Sciatic nerve (tissue), 2 donors: ENCODE measurements around the gene GAA. TPM values are rescaled to one million over a fixed set of nuclear protein-coding genes. Genes with fewer than 3 reads are reported as not detected.
A peak's percentile ranks its signal among the peaks of the same experiment; 100 is the strongest.

Source experiments
- ATAC-seq: fragments of 200-7000 bp; cut with Tn5 transposase; one replicate; pipeline ENCODE4 v1.9.1; 2020; ENCODE audit warnings: mild to moderate bottlenecking, moderate library complexity
- DNase-seq: peaks from one replicate; pipeline ENCODE4 v3.0.0-alpha.2; 2020; ENCODE audit warnings: low spot score
- intact Hi-C: fragments of 100-400 bp; cut with DNase I; formaldehyde crosslinking; loops from one replicate; pipeline ENCODE4 v1.14.2; 2022
- total RNA-seq: library from RNA; stranded (reverse); fragmentation: NEBNext Ultra II Directional; extraction: Animal tissue kit (Norgen Biotek cat#: 25700); gene quantifications from one replicate; pipeline ENCODE4 v1.2.1, GENCODE V29; 2021
- donor health status: DM: no; HTN: no; CAD: no.
- donor health status: DM: no; HTN: no; CAD: no.

Gene GAA
- total RNA-seq, 1 donor from 2014 or later, result 60.7 TPM

DNA sequence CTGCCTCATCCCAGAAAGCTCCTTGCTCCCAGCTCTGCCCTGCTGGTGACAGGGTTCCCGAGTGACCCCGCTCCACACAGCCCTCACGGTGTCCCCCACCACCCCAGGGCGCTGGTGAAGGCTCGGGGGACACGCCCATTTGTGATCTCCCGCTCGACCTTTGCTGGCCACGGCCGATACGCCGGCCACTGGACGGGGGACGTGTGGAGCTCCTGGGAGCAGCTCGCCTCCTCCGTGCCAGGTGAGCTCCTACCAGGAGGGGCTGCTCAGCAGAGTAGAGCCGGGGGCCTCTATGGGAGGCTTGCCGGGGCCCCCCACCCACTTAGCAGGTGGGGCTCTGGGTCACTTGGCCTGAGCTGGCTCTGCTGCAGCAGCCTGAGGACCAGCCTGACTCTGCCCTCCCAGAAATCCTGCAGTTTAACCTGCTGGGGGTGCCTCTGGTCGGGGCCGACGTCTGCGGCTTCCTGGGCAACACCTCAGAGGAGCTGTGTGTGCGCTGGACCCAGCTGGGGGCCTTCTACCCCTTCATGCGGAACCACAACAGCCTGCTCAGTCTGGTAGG lies 11.2 kb downstream of the GAA start:
- intact Hi-C loops, result no loop called here
- DNase-seq, result no peak
- no peak for ATAC-seq

DNA sequence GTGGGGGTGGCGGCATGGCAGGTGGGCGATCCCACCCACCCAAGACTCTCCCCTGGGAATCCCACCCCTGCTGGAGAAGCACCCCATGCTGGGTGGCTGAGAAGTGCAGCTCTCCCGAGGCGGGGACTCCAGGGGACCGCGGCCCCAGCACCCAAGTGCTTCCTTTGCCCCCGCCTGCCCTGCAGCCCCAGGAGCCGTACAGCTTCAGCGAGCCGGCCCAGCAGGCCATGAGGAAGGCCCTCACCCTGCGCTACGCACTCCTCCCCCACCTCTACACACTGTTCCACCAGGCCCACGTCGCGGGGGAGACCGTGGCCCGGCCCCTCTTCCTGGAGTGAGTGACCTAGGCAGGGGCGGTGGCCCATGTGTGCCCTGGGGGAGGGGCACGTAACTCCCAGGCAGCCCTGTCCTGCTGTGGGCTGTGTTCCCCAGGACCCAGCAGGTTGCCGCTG lies 11.7 kb downstream of the GAA start:
- intact Hi-C loops, result no loop called here
- DNase-seq (no peak), ATAC-seq (no peak)

DNA sequence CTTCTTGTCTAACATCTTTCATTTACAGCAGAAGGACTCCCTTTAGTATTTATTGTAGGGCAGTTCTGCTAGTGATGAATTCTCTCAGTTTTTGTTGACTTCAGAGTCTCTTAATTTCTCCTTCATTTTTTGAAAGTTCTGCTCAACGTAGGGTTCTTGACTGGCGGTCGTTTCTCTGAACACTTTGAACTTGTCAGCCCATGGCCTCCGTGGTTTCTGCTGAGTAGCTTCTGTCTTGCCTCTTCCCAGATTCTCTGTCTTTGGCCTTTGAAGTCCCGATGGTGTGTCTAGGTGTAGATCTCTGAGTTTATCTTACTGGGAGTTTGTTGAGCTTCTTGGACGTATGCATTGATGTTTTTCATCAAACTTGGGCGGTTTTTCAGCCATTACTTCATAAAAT lies 13.4 kb downstream of the GAA start:
- no peak for ATAC-seq
- DNase-seq, result peak; percentile 4

DNA sequence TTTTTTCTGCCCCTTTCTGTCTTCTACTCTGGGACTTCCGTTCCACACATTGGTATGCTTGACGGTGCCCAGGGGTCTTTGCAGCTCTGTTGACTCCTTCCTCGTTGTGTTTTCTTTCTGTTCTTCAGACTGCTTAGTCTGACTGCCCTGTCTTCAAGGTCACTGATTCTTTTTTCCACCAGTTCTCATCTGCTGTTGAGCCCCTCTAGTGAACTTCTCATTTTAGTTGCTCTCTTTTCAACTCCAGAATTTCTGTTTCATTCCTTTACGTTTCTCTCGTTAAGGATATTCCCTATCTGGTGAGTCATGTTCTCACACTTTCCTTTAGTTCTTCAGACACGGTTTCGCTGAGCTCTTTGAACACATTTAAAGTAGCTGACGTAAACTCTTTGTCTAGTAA lies 13.8 kb downstream of the GAA start:
- ATAC-seq (no peak), DNase-seq (peak; percentile 13)
- intact Hi-C loops, result no loop called here

More for the DNA sequence above, 13.4 kb downstream of the GAA start:
- intact Hi-C loops, result no loop called here

DNA sequence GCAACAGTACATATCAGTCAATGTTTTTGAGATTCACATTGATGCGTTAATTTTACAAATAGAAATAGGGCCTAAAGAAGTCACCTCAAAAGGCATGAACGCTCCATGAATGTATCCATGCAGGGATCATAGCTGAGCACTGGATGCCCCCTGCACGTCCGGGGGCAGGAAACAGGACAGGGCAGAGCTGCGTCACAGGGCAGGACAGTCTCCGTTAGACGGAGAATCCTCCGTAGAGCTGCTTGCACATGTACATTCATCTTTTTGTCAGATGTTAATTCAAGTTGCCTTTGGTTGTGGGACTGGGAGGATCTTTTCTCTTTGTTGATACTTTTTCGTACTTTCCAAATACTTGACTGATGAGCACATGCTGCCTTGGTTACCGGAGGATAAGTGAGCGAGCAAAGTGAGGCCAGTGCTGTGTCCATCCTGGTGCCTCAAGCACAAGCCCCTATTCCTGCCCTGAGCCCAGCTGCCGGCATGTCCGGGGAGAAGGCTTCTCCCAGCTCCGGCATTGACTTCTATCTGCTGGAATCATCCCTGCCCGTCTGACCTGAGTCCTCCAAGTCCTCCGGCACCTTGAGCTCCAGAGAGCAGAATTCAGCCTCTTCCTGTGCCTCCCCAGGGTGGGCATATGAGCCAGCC lies 15.0 kb downstream of the GAA start:
- no peak for ATAC-seq
- DNase-seq, result peak; percentile 38
- intact Hi-C loops, result no loop called here

DNA sequence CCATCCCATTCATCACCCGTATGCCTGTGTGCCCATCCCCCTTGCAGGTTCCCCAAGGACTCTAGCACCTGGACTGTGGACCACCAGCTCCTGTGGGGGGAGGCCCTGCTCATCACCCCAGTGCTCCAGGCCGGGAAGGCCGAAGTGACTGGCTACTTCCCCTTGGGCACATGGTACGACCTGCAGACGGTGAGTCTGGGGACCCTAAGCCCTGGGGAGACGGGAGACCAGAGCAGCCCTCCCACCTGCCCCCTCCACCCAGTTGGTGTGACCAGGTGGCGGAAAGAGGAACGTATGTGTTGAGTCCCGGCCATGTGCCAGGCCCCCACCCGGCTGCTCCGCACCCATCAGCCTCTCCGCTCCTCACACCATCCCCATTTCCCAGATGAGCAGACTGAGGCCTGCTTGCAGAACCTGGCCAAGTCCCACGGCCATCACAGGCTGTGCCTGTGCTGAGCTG lies 15.6 kb downstream of the GAA start:
- peak; percentile 44 for DNase-seq
- intact Hi-C loops, result no loop called here
- ATAC-seq, result no peak

DNA sequence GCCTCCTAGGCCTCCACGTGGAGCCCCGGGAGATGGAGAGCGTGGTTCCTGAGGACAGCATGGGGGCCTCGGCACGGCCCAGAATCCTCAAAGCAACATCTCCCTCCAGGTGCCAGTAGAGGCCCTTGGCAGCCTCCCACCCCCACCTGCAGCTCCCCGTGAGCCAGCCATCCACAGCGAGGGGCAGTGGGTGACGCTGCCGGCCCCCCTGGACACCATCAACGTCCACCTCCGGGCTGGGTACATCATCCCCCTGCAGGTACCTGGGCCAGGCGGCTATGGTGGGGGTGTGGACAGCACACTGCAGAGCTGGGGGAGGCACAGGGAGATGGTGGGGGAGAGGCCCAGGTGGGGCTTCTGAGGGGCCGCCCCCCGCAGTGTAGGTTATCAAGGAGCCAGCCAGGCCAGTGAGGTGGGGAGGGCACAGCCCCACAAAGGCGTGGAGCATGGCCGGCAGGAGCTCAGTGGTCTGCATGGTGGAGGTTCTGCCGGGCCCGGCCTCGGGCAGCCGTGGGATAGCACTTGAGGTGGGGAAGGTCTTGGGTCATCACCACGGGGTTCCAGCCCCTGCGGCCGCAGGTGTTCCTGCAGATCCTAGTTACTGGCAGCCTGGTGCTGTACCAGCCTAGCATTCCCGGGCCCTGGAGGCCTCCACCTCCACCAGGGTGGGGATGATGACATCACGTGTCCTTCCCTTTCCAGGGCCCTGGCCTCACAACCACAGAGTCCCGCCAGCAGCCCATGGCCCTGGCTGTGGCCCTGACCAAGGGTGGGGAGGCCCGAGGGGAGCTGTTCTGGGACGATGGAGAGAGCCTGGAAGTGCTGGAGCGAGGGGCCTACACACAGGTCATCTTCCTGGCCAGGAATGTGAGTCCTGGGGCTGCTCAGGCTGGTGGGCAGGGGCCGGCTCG lies 16.4 kb downstream of the GAA start:
- DNase-seq, result peak; percentile 56
- peak; percentile 30 for ATAC-seq
- intact Hi-C loops, result no loop called here

DNA sequence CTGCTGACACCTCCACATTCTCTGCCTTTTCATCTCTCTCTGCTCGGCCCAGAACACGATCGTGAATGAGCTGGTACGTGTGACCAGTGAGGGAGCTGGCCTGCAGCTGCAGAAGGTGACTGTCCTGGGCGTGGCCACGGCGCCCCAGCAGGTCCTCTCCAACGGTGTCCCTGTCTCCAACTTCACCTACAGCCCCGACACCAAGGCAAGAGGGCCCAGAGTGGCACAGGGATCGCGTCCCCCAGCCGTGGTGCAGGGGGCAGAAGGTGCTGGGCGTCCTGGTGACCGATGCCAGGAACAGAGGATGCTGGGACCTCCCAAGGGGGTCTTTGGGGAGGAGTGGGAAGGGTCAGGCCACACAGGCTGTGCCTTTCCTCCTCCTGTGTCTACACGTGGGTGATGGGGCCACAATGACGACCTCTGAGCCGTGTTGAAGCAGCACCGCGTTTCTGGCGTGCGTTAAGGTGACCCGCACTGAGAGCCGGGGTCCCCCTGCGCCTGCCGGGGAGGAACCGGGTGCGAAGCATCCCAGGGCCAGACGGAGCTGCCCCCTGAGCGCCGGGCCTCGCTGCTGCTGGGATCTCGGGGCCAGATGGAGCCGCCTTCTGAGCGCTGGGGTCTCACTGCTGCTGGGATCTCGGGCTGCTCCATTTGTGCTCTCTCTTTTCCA lies 17.4 kb downstream of the GAA start:
- no peak for ATAC-seq
- DNase-seq, result peak; percentile 53
- intact Hi-C loops, result no loop called here

DNA sequence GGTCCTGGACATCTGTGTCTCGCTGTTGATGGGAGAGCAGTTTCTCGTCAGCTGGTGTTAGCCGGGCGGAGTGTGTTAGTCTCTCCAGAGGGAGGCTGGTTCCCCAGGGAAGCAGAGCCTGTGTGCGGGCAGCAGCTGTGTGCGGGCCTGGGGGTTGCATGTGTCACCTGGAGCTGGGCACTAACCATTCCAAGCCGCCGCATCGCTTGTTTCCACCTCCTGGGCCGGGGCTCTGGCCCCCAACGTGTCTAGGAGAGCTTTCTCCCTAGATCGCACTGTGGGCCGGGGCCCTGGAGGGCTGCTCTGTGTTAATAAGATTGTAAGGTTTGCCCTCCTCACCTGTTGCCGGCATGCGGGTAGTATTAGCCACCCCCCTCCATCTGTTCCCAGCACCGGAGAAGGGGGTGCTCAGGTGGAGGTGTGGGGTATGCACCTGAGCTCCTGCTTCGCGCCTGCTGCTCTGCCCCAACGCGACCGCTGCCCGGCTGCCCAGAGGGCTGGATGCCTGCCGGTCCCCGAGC lies 17.9 kb downstream of the GAA start:
- intact Hi-C loops, result no loop called here
- DNase-seq, result peak; percentile 48
- no peak for ATAC-seq

DNA sequence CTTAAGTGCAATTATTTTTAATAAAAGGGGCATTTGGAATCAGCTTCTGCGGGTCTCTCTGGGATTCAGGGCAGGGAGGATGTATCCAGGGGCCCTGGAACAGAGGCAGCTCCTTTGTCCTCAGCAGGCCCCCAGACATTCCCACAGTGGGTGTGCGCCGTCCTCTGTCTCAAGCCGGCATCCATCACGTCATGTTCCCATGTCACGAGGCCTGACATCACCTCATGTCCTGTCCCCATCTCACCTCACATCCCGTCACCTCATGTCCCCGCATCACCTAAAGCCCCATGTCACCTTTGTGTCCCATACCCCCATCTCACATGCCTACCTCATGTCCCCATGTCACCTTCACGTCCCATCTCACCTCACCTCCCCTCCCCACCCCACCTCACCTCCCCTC lies 18.5 kb downstream of the GAA start:
- intact Hi-C loops, result no loop called here
- DNase-seq, result peak; percentile 39
- no peak for ATAC-seq

DNA sequence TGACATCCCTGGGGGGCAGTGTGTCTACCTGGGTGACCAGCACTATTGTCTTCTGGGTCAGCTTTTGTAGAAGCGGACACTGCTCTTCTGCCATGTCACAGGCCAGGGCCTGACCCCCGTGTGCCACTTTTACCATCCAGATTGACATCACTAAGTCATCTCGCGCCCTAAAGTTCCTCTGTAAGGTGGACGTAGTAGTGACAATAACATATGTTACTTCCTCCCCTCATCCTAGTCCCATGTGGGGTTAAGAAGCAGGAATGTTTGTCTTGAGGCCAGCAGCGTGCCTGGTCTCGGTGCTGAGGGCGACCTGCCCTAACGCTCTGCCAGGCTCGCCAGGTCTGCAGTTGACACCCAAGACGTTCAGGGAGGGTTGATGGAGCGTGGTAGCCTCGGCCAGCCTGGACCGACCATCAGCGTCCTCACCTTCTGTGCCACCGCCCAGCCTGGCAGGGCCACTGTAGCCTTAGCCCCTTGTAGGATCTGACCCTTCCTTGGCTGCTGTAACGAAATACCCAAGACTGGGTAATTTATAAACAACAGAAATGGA lies 20.7 kb downstream of the GAA start:
- intact Hi-C loops, result no loop called here
- no peak for ATAC-seq
- DNase-seq, result peak; percentile 51

DNA sequence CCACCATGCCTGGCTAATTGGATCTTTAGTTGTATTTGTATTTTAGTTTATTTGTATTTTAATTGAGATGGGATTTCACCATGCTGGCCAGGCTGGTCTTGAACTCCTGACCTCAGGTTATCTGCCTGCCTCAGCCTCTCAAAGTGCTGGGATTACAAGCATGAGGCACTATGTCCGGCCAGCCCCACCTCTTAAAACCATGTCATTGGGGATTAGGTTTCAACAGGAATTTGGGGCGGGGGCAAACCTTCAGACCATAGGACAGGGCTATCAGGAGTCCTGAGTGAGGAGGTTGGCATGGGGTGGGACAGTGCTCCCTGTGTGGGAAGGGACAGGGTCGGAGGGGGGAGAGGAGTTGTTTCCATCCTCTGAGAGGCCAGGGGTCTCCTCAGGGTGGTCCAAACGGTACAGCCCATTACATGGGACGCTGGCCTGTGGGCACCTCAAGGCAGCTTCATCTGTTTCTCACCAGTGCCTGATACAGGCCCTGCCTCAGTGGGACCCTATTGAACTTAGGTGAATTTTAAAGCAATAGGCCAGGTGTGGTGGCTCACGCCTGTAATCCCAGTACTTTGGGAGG lies 21.6 kb downstream of the GAA start:
- intact Hi-C loops, result no loop called here
- DNase-seq (peak; percentile 25), ATAC-seq (no peak)

DNA sequence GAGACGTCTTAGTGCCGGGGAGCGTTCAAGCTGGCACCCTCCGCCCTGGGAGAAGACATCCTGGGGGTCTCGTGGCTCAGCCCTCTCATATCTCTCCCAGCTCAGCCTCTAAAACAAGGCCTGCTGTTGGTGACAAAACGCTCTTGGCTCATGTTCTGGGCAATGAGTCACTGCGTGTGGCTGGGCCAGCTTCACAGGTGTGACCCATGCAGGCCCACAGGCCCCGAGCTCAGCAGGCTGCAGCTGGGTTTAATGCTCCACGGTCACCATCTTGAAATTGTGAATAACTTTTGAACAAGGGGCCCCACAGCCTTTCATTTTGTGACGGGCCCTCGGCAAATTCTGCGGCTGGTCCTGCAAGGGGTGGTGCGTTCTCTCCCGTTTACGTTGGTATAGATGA lies 22.4 kb downstream of the GAA start:
- intact Hi-C loops, result no loop called here
- peak; percentile 45 for DNase-seq

DNA sequence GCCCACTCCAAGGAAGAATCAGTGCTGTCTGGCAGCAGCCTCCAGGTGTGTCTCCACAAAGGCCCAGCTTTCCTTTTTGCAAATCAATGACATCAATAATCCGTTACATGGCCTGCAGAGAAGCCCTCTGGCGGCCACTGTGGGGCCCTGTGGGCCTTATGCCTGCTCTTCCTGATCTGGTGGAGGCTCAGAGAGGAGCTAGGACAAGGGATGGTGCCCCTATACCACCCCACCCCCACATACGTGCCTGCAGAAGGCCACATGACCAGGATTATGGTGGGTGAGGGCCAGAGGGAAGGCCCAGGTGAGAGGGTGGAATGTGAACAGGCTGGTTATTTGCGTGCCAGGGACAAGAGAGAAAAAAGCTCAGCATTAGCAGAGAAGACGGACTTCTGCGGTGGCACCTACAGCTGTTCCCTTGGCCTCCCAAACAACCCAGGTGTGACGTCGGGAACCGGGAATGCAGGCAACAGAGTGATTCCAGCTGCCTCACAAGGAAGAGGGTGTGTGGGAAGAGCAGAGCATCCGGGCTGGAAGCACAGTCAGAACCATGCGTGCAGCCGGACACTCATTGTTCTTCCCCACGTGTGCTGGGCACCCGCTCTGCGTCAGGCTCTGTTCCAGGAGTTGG lies 23.1 kb downstream of the GAA start:
- intact Hi-C loops, result no loop called here
- peak; percentile 8 for ATAC-seq
- DNase-seq, result peak; percentile 52

More for the DNA sequence above, 22.4 kb downstream of the GAA start:
- ATAC-seq, result no peak

DNA sequence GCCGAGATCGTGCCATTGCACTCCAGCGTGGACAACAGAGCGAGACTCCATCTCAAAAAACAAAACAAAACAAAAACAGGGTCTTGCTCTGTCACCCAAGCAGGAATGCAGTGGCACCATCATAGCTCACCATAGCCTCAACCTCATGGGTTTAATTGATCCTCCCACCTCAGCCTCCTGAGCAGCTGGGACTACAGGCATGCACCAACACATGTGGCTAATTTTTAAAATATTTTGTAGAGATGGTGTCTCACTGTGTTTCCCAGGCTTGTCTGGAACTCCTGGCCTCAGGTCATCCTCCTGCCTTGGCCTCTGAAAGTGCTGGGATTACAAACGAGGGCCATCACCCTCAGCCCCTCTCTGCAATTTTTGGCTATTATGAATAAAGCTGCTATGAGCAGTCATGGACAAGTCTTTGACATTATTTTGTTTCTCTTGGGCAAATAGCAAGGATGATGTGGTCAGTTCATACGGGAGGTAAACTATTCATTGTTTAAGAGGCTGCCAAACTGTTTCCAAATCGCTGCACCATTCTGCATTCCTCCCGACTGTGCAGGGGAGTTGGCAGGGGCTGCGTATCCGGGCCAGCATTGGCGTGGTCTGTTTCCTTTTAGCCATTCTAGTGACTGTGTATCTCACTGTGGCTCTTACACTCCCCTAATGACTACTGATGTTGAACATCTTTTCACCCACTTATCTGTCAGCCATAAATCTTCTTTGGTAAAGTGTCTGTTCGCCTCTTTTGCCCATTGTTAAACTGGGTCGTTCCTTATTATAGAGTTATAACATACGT lies 24.5 kb downstream of the GAA start:
- intact Hi-C loops, result no loop called here
- ATAC-seq (peak; percentile 79), DNase-seq (no peak)

DNA sequence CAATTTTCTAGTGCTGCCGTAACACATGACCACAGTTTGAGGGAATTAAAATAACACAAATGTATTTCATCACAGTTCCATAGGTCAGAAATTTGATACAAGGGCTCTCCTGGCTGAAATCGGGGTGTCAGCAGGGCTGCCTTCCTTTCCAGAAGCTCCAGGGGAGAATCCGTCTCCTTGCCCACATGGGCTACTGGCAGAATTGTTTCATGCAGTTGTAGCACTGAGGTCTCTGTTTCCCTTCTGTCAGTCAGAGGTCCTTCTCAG lies 25.0 kb downstream of the GAA start:
- intact Hi-C loops, result no loop called here
- no peak for DNase-seq
- ATAC-seq, result peak; percentile 19

DNA sequence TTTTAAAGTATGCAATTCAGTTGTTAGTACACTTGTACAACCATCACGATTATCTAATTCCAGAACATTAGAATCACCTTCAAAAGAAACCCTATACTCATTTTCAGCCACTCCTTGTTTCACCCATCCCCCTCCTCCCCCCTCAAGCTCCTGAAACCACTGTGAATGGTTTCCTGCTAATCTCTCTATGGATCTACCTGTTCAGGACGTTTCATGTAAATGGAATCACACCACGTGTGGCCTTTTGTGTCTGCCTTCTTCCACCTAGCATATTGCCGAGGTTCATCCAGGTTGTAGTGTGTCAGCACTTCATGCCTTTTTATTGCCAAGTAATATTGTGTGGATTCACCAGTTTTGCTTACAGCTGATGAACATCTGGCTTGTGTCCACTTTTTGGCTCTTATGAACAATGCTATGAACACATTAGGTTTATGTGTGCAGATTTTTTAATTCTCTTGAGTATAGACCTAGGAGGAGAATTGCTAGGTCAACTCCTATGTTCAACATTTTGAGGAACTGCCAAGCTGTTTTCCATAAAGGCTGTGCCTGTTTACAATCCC lies 27.7 kb downstream of the GAA start:
- intact Hi-C loops, result no loop called here
- DNase-seq, result no peak
- no peak for ATAC-seq
